HepG2 (cell line): ENCODE measurements around the gene MAP2K3. TPM values are rescaled to one million over a fixed set of nuclear protein-coding genes. Genes with fewer than 3 reads are reported as not detected.

ENCODE experiments used
- AGO2 ChIP-seq: fragments of 200-400 bp; formaldehyde crosslinking; optimal IDR thresholded peaks from 2 replicates; pipeline ENCODE3; 2017; ENCODE audit warnings: mild to moderate bottlenecking, low read depth, low read length, moderate library complexity
- FOXA1 ChIP-seq, 2 experiments: fragments of 450-650 bp in 1 of 2; sonication (generic) in 1 of 2; formaldehyde crosslinking in 1 of 2; IDR thresholded peaks; 2 replicates each; pipeline versions ENCODE4 v1.4.0 to v1.6.1; 2016 to 2020; ENCODE audit warnings: missing genetic modification reagents in 1 of 2
- MED1 ChIP-seq: sonication (generic); formaldehyde crosslinking; IDR thresholded peaks from 2 replicates; pipeline ENCODE4 v1.4.0; 2020; ENCODE audit warnings: missing genetic modification reagents
- NFE2L2 ChIP-seq: fragments of 150-350 bp; IDR thresholded peaks from 2 replicates; pipeline ENCODE4 v1.6.1; 2014; ENCODE audit warnings: low read length
- NKX3-1 ChIP-seq: sonication (generic); formaldehyde crosslinking; IDR thresholded peaks from 2 replicates; pipeline ENCODE4 v1.5.0; 2020; ENCODE audit warnings: missing genetic modification reagents
- NR2F2 ChIP-seq: IDR thresholded peaks from 2 replicates; pipeline ENCODE4 v1.6.1; 2012; ENCODE audit warnings: low read depth, inconsistent platforms, borderline replicate concordance
- NRL ChIP-seq: sonication (generic); formaldehyde crosslinking; IDR thresholded peaks from 2 replicates; pipeline ENCODE4 v1.5.0; 2020; ENCODE audit warnings: missing genetic modification reagents, mild to moderate bottlenecking, moderate library complexity, borderline replicate concordance
- SAFB2 ChIP-seq: sonication (generic); formaldehyde crosslinking; IDR thresholded peaks from 2 replicates; pipeline ENCODE4 v1.5.1; 2020; ENCODE audit warnings: missing genetic modification reagents, low read depth, mild to moderate bottlenecking, borderline replicate concordance
- SNAPC4 ChIP-seq: sonication (generic); formaldehyde crosslinking; IDR thresholded peaks from 2 replicates; pipeline ENCODE4 v1.4.0; 2020; ENCODE audit warnings: mild to moderate bottlenecking, missing genetic modification reagents
- SP5 ChIP-seq: IDR thresholded peaks from 2 replicates; pipeline ENCODE4 v1.6.1; 2016; ENCODE audit warnings: low read depth, borderline replicate concordance
- U2AF1 ChIP-seq: fragments of 200-400 bp; formaldehyde crosslinking; optimal IDR thresholded peaks from 2 replicates; pipeline ENCODE3; 2017; ENCODE audit warnings: mild to moderate bottlenecking, low read depth, low read length
- XBP1 ChIP-seq: sonication (generic); formaldehyde crosslinking; IDR thresholded peaks from 2 replicates; pipeline ENCODE4 v1.5.0; 2020; ENCODE audit warnings: missing genetic modification reagents
- ZFP36L1 ChIP-seq: sonication (generic); formaldehyde crosslinking; IDR thresholded peaks from 2 replicates; pipeline ENCODE4 v1.8.0; 2022; ENCODE audit warnings: mild to moderate bottlenecking, missing genetic modification reagents, moderate library complexity
- ZNF17 ChIP-seq: sonication (generic); formaldehyde crosslinking; IDR thresholded peaks from 2 replicates; pipeline ENCODE4 v1.5.0; 2020; ENCODE audit warnings: mild to moderate bottlenecking, missing genetic modification reagents
- ZNF251 ChIP-seq: sonication (generic); formaldehyde crosslinking; IDR thresholded peaks from 2 replicates; pipeline ENCODE4 v1.9.0; 2021; ENCODE audit warnings: mild to moderate bottlenecking, missing genetic modification reagents
- ZNF30 ChIP-seq: sonication (generic); formaldehyde crosslinking; IDR thresholded peaks from 2 replicates; pipeline ENCODE4 v1.5.0; 2020; ENCODE audit warnings: mild to moderate bottlenecking, missing genetic modification reagents
- ZNF333 ChIP-seq: sonication (generic); formaldehyde crosslinking; IDR thresholded peaks from 2 replicates; pipeline ENCODE4 v1.4.0; 2020; ENCODE audit warnings: mild to moderate bottlenecking, missing genetic modification reagents, borderline replicate concordance
- ZNF724P ChIP-seq: sonication (generic); formaldehyde crosslinking; IDR thresholded peaks from 2 replicates; pipeline ENCODE4 v1.8.0; 2022; ENCODE audit warnings: missing genetic modification reagents, borderline replicate concordance
- ZNF883 ChIP-seq: sonication (generic); formaldehyde crosslinking; IDR thresholded peaks from 2 replicates; pipeline ENCODE4 v1.5.1; 2020; ENCODE audit warnings: mild to moderate bottlenecking, missing genetic modification reagents; ENCODE audit errors: not compliant biosample characterization
- polyA plus RNA-seq, 8 experiments: library from polyadenylated mRNA; depleted of rRNA in 3 of 8; stranded (reverse) in 7 of 8; unstranded in 1 of 8; fragments of >200 nt; fragmentation: Illumina TruSeq in 4 of 8; extraction: Trizol in 4 of 8; gene quantifications; 2 replicates each; pipeline versions ENCODE4 v1.2.1 to v1.2.3, GENCODE V29; 2011 to 2016; ENCODE audit warnings: low read depth in 4 of 8, missing spikeins in 1 of 8, mixed read lengths in 1 of 8; ENCODE audit not compliant: insufficient read depth in 1 of 8
- total RNA-seq, 5 experiments: library from RNA; depleted of rRNA; stranded (reverse); fragments of >200 nt; fragmentation: Illumina TruSeq; extraction: Trizol; gene quantifications; 2 replicates each; pipeline ENCODE4 v1.2.3, GENCODE V29; 2016; ENCODE audit warnings: low read depth in 1 of 5
- TF ChIP-seq, protein P1 (sequence below): sonication (generic); formaldehyde crosslinking; IDR thresholded peaks from 2 replicates; pipeline ENCODE4 v1.4.0; 2020; ENCODE audit warnings: missing genetic modification reagents
- TF ChIP-seq, protein P2 (sequence below): sonication (generic); formaldehyde crosslinking; IDR thresholded peaks from 2 replicates; pipeline ENCODE4 v1.8.1; 2022; ENCODE audit warnings: mild to moderate bottlenecking, missing genetic modification reagents

Gene MAP2K3
- total and polyA plus RNA-seq, 2 of the 13 experiments (the other 11 are each of a cell fraction or from before 2014, with no cell fraction given), result 20.5 to 27.4 TPM

DNA sequence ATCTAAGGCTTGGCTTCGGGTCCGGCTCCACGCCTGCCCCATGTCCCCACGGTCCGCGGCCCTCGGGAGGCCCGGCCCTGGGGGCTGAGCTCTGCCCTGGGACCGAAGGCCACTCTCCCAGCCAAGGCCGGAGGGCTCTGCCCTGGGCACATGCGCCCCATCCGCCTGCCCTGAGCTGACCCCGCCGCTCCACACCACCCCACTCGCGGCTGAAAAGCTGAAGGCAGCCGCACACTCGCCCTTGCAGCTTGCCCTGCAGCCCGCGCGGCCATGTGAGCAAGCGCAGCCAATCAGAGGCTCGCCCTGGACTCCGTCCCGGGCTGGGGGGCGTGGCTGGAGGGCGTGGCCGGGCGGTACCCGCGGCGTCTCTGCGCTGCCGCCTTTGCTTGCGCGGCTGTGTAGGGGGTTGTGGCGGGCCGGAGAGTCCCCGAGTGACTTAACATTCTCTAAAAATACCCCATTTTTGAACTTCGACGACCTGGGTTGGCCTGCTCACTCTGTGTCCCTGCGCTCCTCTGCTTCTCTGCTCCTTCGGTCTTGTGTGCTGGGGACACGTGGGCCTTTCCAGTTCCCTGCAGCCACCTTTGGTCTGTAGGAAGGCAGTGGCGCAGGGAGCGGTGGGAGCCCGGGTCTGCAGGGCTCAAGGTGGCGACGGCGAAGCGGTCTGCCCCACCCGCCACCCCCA is 8.8 kb upstream of the MAP2K3 start (continued):
- TF ChIP-seq AGO2, result no peak
- TF ChIP-seq ZNF17 (CRISPR knock-in tag), result no peak
- 0 out of 2 replicates have a peak, but pooled peaks have one; percentile 52 for TF ChIP-seq SNAPC4
- peak; percentile 85 for TF ChIP-seq ZNF883 (CRISPR knock-in tag)
- TF ChIP-seq NFE2L2, result no peak
- 0 out of 2 replicates have a peak, but pooled peaks have one; percentile 60 for TF ChIP-seq XBP1 (CRISPR knock-in tag)
- no peak for TF ChIP-seq FOXA1 (IDR thresholded peaks at IDR 0.05)
- TF ChIP-seq FOXA1 (CRISPR knock-in tag; IDR thresholded peaks at IDR 0.05), result no peak
- peak; percentile 87 for TF ChIP-seq NRL (CRISPR knock-in tag)
- TF ChIP-seq SAFB2 (CRISPR knock-in tag), result no peak
- no peak for TF ChIP-seq ZFP36L1 (CRISPR knock-in tag)
- peak; percentile 56; the same call in 1 of the 2 replicates for TF ChIP-seq SP5 (CRISPR knock-in tag)
- TF ChIP-seq ZNF333 (CRISPR knock-in tag), result no peak; the same call in 1 of the 2 replicates
- TF ChIP-seq, protein P1, sequence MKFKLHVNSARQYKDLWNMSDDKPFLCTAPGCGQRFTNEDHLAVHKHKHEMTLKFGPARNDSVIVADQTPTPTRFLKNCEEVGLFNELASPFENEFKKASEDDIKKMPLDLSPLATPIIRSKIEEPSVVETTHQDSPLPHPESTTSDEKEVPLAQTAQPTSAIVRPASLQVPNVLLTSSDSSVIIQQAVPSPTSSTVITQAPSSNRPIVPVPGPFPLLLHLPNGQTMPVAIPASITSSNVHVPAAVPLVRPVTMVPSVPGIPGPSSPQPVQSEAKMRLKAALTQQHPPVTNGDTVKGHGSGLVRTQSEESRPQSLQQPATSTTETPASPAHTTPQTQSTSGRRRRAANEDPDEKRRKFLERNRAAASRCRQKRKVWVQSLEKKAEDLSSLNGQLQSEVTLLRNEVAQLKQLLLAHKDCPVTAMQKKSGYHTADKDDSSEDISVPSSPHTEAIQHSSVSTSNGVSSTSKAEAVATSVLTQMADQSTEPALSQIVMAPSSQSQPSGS (CRISPR knock-in tag), result no peak; the same call in 1 of the 2 replicates
- peak; percentile 75; the same call in 1 of the 2 replicates for TF ChIP-seq ZNF30
- TF ChIP-seq, protein P2, sequence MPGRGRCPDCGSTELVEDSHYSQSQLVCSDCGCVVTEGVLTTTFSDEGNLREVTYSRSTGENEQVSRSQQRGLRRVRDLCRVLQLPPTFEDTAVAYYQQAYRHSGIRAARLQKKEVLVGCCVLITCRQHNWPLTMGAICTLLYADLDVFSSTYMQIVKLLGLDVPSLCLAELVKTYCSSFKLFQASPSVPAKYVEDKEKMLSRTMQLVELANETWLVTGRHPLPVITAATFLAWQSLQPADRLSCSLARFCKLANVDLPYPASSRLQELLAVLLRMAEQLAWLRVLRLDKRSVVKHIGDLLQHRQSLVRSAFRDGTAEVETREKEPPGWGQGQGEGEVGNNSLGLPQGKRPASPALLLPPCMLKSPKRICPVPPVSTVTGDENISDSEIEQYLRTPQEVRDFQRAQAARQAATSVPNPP (CRISPR knock-in tag), result no peak
- TF ChIP-seq ZNF251 (CRISPR knock-in tag), result no peak
- TF ChIP-seq NKX3-1, result no peak
- TF ChIP-seq NR2F2, result no peak
- TF ChIP-seq ZNF724P (CRISPR knock-in tag), result no peak
- no peak for TF ChIP-seq U2AF1
- no peak for TF ChIP-seq MED1
